SK-N-SH (cell line): Measurements from ENCODE around the gene SERPINI1. TPM values are rescaled to one million over a fixed set of nuclear protein-coding genes. Genes with fewer than 3 reads are reported as not detected.

ENCODE experiments used
- CTCF ChIA-PET: fragments of 300-600, 350-600 bp; formaldehyde crosslinking; extraction: SDS; loops from one replicate; lab custom pipeline; 2021; lab: Yijun Ruan, JAX
- POLR2A ChIA-PET: fragments of 350-600 bp; sonication (Branson Sonifier 250); formaldehyde crosslinking; extraction: SDS; loops from one replicate; lab custom pipeline; 2020; ENCODE audit warnings: antibody characterized with exemption, inconsistent platforms; lab: Yijun Ruan, JAX
- DNase-seq: peaks from one replicate; pipeline ENCODE4 v3.0.0; 2012
- H2AFZ ChIP-seq: fragments of 200-600 bp; sonication (generic); 2 replicates; pipeline ENCODE4 v1.8.1; 2016; ENCODE audit warnings: antibody characterized with exemption, mild to moderate bottlenecking, low read depth
- H3F3A ChIP-seq: fragments of 200-600 bp; sonication (generic); replicated peaks from 2 replicates; pipeline ENCODE3; 2016; ENCODE audit warnings: antibody characterized with exemption, mild to moderate bottlenecking; ENCODE audit not compliant: insufficient read depth
- H3K27ac ChIP-seq, 2 experiments: fragments of 200-500 bp in 1 of 2; fragments of 200-600 bp in 1 of 2; sonication (Bioruptor generic) in 1 of 2; sonication (generic), shearing (Covaris generic) in 1 of 2; 2 replicates each; pipeline versions ENCODE4 v1.5.1 to v1.6.1; 2014 to 2016; ENCODE audit warnings: low read depth in 2 of 2, inconsistent platforms in 1 of 2, low read length in 1 of 2, mild to moderate bottlenecking in 1 of 2, mixed read lengths in 1 of 2
- H3K27me3 ChIP-seq: fragments of 200-600 bp; sonication (generic), shearing (Covaris generic); 2 replicates; pipeline ENCODE4 v1.6.1; 2016; ENCODE audit warnings: mixed run types; ENCODE audit not compliant: insufficient read depth
- H3K36me3 ChIP-seq, 2 experiments: fragments of 200-500 bp in 1 of 2; fragments of 200-600 bp in 1 of 2; sonication (Bioruptor generic) in 1 of 2; sonication (generic) in 1 of 2; replicated peaks in 1 of 2; 2 replicates each; pipeline versions ENCODE3 to v1.5.1; 2014 to 2016; ENCODE audit warnings: low read length in 1 of 2, mild to moderate bottlenecking in 1 of 2; ENCODE audit not compliant: insufficient read depth in 2 of 2, control insufficient read depth in 1 of 2
- H3K4me1 ChIP-seq, 2 experiments: fragments of 200-500 bp in 1 of 2; fragments of 200-600 bp in 1 of 2; sonication (Bioruptor generic) in 1 of 2; sonication (generic), shearing (Covaris generic) in 1 of 2; 2 replicates each; pipeline versions ENCODE4 v1.5.1 to v1.6.1; 2014 to 2016; ENCODE audit warnings: low read depth in 1 of 2, low read length in 1 of 2, mixed run types in 1 of 2; ENCODE audit not compliant: insufficient read depth in 2 of 2, control insufficient read depth in 1 of 2
- H3K4me2 ChIP-seq: fragments of 200-600 bp; sonication (generic), shearing (Covaris generic); 2 replicates; pipeline ENCODE4 v1.6.1; 2017; ENCODE audit warnings: mixed run types
- H3K4me3 ChIP-seq, 2 experiments: fragments of 200-500 bp in 1 of 2; fragments of 200-600 bp in 1 of 2; sonication (Bioruptor generic) in 1 of 2; sonication (generic), shearing (Covaris generic) in 1 of 2; 2 replicates each; pipeline versions ENCODE4 v1.5.1 to v1.8.1; 2014 to 2016; ENCODE audit warnings: low read depth in 2 of 2, inconsistent platforms in 1 of 2, low read length in 1 of 2, mild to moderate bottlenecking in 1 of 2, mixed read lengths in 1 of 2, moderate library complexity in 1 of 2
- H3K79me2 ChIP-seq: fragments of 200-600 bp; sonication (generic); 2 replicates; pipeline ENCODE4 v1.8.1; 2017; ENCODE audit warnings: mild to moderate bottlenecking; ENCODE audit not compliant: insufficient read depth
- H3K9ac ChIP-seq: fragments of 200-600 bp; sonication (generic); 2 replicates; pipeline ENCODE4 v1.6.1; 2017; ENCODE audit warnings: mixed run types
- H3K9me2 ChIP-seq: fragments of 200-600 bp; sonication (generic); 2 replicates; pipeline ENCODE4 v1.6.1; 2017; ENCODE audit warnings: mixed run types
- H3K9me3 ChIP-seq: fragments of 200-600 bp; sonication (generic); 2 replicates; pipeline ENCODE4 v1.6.1; 2017; ENCODE audit warnings: mixed run types, mild to moderate bottlenecking, moderate library complexity
- H4K20me1 ChIP-seq: fragments of 200-600 bp; sonication (generic); 2 replicates; pipeline ENCODE4 v1.6.1; 2017; ENCODE audit warnings: mild to moderate bottlenecking, mixed run types; ENCODE audit not compliant: insufficient read depth
- CHD2 ChIP-seq: fragments of 150-350 bp; IDR thresholded peaks from 2 replicates; pipeline ENCODE4 v1.6.1; 2018; ENCODE audit warnings: low read length; ENCODE audit not compliant: partially characterized antibody
- ELF1 ChIP-seq: IDR thresholded peaks from 2 replicates; pipeline ENCODE4 v1.4.0; 2012
- GABPA ChIP-seq: IDR thresholded peaks from 2 replicates; pipeline ENCODE4 v1.4.0; 2012; ENCODE audit warnings: low read depth, mild to moderate bottlenecking
- GATA2 ChIP-seq: sonication (generic); formaldehyde crosslinking; IDR thresholded peaks from 2 replicates; pipeline ENCODE4 v1.5.0; 2020; ENCODE audit warnings: mild to moderate bottlenecking, missing genetic modification reagents
- JUND ChIP-seq: IDR thresholded peaks from 2 replicates; pipeline ENCODE4 v1.4.0; 2012
- MXI1 ChIP-seq: IDR thresholded peaks from 2 replicates; pipeline ENCODE4 v1.6.1; 2012; ENCODE audit warnings: mild to moderate bottlenecking, low read depth, low read length, improper control_type of control experiment
- NFIC ChIP-seq: IDR thresholded peaks from 2 replicates; pipeline ENCODE4 v1.4.0; 2012; ENCODE audit warnings: borderline replicate concordance
- NRF1 ChIP-seq: IDR thresholded peaks from 2 replicates; pipeline ENCODE4 v1.6.1; 2012; ENCODE audit warnings: low read depth, mild to moderate bottlenecking, low read length
- PBX3 ChIP-seq: IDR thresholded peaks from 2 replicates; pipeline ENCODE4; 2012
- RCOR1 ChIP-seq: fragments of 150-350 bp; IDR thresholded peaks from 2 replicates; pipeline ENCODE4 v1.6.1; 2017; ENCODE audit warnings: antibody characterized with exemption, low read length
- REST ChIP-seq: IDR thresholded peaks from 2 replicates; pipeline ENCODE4 v1.6.1; 2012; ENCODE audit warnings: mild to moderate bottlenecking, low read depth, low read length, moderate library complexity
- SIN3A ChIP-seq: IDR thresholded peaks from 2 replicates; pipeline ENCODE4 v1.6.1; 2012; ENCODE audit warnings: low read depth, mild to moderate bottlenecking, low read length, moderate library complexity, borderline replicate concordance
- SMC3 ChIP-seq: IDR thresholded peaks from 2 replicates; pipeline ENCODE4 v1.6.1; 2012; ENCODE audit warnings: low read depth, low read length, improper control_type of control experiment
- TAF1 ChIP-seq: IDR thresholded peaks from 2 replicates; pipeline ENCODE4 v1.6.1; 2012; ENCODE audit warnings: low read depth, mild to moderate bottlenecking, low read length, moderate library complexity, borderline replicate concordance
- TCF12 ChIP-seq: IDR thresholded peaks from 2 replicates; pipeline ENCODE4 v1.4.0; 2012
- TEAD4 ChIP-seq: IDR thresholded peaks from 2 replicates; pipeline ENCODE4 v1.4.0; 2012; ENCODE audit warnings: mild to moderate bottlenecking, borderline replicate concordance; ENCODE audit not compliant: insufficient read depth
- USF1 ChIP-seq: IDR thresholded peaks from 2 replicates; pipeline ENCODE4 v1.4.0; 2012; ENCODE audit warnings: low read depth, borderline replicate concordance
- WGBS: methylation state at CpG from one replicate; pipeline ENCODE4 v1.1.6; 2017; ENCODE audit warnings: low lambda C conversion rate; 5-methylcytosine and 5-hydroxymethylcytosine counted together
- polyA plus RNA-seq, 3 experiments: library from polyadenylated mRNA; depleted of rRNA; stranded (reverse); fragments of >200 nt; gene quantifications; 2 replicates each; pipeline ENCODE4 v1.2.3, GENCODE V29; 2012

The SERPINI1 gene
- polyA plus RNA-seq, 1 of the 3 experiments (the other 2 are of a cell fraction): 1.9 TPM

- WGBS: 13% methylated on average over 7 of the region's 7 CpGs
- H2AFZ ChIP-seq: peak overlapping the region; percentile 98; the same call in 1 of the 2 replicates
- H4K20me1 ChIP-seq: peaks cover 21% of the 10 kb centered on the region
- DNase-seq: peak; percentile 5
- no peaks in the 10 kb centered on the region for H3K9me3 ChIP-seq
- peaks cover 32% of the 10 kb centered on the region for H3K79me2 ChIP-seq
- ChIA-PET POLR2A (interaction anchor here (0.8 to 1.5 kb wide), 2 partner anchors 13 to 146 kb away, joined by 3 to 4 read pairs; no protein-coding TSS in a partner anchor), CTCF (interaction anchor here (0.6 to 1.7 kb wide), 4 partner anchors 9 to 356 kb away, joined by 3 to 5 read pairs (median 4); partner anchors contain the start of gene ZBBX)
- H3K4me1 ChIP-seq: peaks cover 9 to 11% of the 10 kb centered on the region in 2 experiments; a peak in 3 of 4 replicates
- H3K27me3 ChIP-seq: no peaks in the 10 kb centered on the region
- H3F3A ChIP-seq: peaks cover 3% of the 10 kb centered on the region
- TF ChIP-seq JUND (no peak), SMC3 (no peak), GATA2 (CRISPR knock-in tag) (no peak), CHD2 (no peak), RCOR1 (no peak), NRF1 (no peak), NFIC (no peak), REST (no peak), SIN3A (no peak), TAF1 (no peak), TEAD4 (no peak), ELF1 (no peak), GABPA (no peak), USF1 (no peak), MXI1 (no peak), PBX3 (no peak), TCF12 (no peak)
- peak overlapping the region; percentile 84 to 97 for H3K4me3 ChIP-seq
- H3K36me3 ChIP-seq: peaks cover 2 to 3% of the 10 kb centered on the region in 2 experiments
- peak overlapping the region; percentile 87 for H3K4me2 ChIP-seq
- no peak overlapping the region for H3K27ac ChIP-seq
- no peaks in the 10 kb centered on the region for H3K9me2 ChIP-seq
- no peak overlapping the region for H3K9ac ChIP-seq
Measured at GRCh38 chr3:167736264-167736787, 805 bp downstream of the SERPINI1 start.
